Stimulated activated naive CD8-positive, alpha-beta T cell treated with anti-CD3 and anti-CD28 coated beads, Interleukin-15, Interleukin-2, amounts not matched to agents 100 U/mL and 50 U/mL, for 24 hours (primary cell): Measurements from ENCODE around the gene NADK.
"Not testable (repeated sequence)": the region's sequence is repeated elsewhere in the genome, so short reads cannot be mapped to it uniquely, and the experiment has no call there.

ENCODE experiments used
- ATAC-seq: fragments of 150-1000 bp; cut with Tn5 transposase; one replicate; pipeline ENCODE4 v1.10.0; 2021
- DNase-seq: peaks from one replicate; pipeline ENCODE4 v3.0.0; 2021

The NADK gene

GRCh38 chr1:1704284-1704957 is 73.8 kb downstream of the NADK start:
- ATAC-seq = not testable (repeated sequence)
- DNase-seq = peak; percentile 2

- DNase-seq = peak; percentile 4
- no peak for ATAC-seq
Measured at GRCh38 chr1:1703796-1704195, 74.5 kb downstream of the NADK start.

GRCh38 chr1:1702506-1702905 is 75.8 kb downstream of the NADK start:
- not testable (repeated sequence) for DNase-seq, ATAC-seq
